Globus pallidus (tissue), 1 donor: ENCODE results near the gene RIMKLA.

Source experiments
- DNase-seq: peaks from one replicate; pipeline ENCODE4 v3.0.0-alpha.2; 2015; ENCODE audit warnings: low spot score

Gene RIMKLA

GRCh38 chr1:42380586-42381279 lies at the start of gene RIMKLA:
Gene RIMKLA, plus strand, starts transcription at chr1:42380792. Its CDS starts 143 bp downstream, at chr1:42380935.
- DNase-seq = peak; percentile 71

DNA sequence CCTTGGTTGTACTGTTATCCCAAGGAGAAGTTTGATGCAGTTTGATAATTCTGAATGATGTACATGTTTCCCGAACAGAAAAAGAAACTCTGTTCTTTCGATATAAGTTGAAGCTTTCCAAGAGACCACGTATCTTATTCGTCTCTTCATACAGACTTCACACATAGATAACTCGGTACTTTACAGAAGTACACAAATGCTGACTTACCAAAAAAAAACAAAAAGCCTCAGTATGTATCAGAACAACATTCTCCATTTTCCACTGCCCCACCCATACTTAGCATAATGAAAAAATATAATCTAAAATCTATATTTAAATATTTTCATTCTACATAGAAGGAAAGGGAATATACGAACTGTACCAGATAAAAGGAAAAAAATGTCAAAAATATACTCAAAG lies 47.7 kb upstream of the RIMKLA start:
- no peak for DNase-seq

DNA sequence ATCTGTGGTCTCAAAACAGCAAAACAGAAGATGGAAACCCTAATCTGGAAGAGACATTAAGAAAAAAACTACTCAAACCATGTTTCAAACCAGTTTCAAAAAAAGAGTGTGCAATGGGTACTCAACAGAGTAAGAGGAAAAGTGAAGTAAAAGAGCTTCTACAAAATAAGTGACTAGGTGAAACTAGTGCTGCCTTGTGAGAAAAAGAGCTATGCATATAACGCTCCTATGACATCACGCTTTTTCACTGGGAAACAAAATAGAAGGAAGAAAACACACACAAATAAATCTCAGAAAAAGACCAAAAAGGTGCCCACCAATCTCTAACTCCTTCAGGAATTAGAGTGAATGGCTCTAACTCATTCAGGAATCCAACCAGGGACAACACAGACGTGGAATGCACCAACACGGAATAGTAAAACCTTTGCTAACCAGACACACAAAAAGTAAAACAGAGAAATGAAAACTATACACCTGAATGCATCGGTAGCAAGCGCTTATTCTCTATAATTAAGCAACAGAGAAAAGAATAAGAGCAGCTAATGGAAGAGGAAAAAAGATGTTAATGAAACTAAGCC lies 46.8 kb upstream of the RIMKLA start:
- DNase-seq = no peak

- DNase-seq = peak; percentile 65
Observed at GRCh38 chr1:42334240-42335049, 46.1 kb upstream of the RIMKLA start.

GRCh38 chr1:42335050-42335808 lies 45.4 kb upstream of the RIMKLA start, which contains the start of gene FOXJ3:
Gene FOXJ3, minus strand, starts transcription at chr1:42335235. Its CDS starts 24,142 bp downstream, at chr1:42311093.
- peak; percentile 89 for DNase-seq

GRCh38 chr1:42335809-42336518 lies 44.6 kb upstream of the RIMKLA start:
- no peak for DNase-seq

DNA sequence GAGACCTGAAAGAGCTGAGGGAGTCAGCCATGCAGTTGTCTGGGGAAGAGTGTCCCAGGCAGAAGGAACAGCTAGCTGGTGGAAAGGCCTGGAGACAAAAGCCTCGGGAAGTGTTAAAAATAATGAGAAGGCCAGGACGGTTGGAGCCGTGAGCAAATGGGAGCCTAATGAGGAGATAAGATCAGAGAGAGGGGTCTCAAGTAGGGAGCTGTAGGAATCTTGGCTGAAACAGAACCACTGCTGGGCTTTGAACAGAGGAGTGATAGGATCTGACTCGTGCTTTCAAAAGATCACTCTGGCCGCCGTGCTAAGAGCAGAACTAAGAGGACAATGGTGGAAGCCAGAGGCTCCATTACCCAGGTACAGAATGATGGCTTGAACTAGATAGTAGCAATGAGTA lies 43.6 kb upstream of the RIMKLA start:
- DNase-seq = no peak

DNA sequence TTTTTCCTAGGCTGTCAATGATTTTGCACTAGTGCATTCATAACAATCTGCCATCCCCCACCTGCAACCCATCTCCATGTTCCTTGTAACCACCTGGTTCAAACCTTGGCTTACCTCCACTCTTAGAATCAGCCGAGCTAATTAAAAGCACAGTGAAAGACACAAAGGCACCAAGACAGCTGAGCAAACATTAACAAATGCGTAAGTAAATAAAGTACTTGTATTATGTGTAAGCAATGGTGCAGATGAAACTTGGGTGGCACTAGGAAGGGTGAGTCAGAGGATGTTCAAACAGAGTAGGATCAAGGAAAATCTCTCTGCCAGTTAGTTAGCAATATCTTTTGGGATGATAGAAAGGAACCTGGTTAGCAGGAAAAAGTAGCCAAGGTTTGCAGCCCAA lies 40.5 kb upstream of the RIMKLA start:
- no peak for DNase-seq

DNA sequence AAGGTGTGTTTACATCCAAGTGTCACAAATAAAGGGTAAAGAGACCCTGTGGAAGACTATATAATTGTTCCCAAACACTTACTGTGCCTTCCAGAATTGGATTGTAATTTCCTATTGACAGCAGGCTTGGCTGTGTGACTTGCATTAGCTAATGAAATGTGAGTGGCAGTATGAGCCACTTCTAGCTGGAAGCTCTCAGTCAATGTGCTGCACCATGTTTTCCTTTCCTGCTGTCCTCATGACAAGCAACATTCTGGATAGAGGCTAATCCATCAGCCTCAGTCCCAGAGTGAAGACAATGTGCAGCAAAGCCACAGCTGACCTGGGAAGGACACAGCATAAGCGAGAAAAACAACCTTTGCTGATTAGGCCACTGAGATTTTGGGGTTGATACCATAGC lies 39.7 kb upstream of the RIMKLA start:
- DNase-seq = no peak

DNA sequence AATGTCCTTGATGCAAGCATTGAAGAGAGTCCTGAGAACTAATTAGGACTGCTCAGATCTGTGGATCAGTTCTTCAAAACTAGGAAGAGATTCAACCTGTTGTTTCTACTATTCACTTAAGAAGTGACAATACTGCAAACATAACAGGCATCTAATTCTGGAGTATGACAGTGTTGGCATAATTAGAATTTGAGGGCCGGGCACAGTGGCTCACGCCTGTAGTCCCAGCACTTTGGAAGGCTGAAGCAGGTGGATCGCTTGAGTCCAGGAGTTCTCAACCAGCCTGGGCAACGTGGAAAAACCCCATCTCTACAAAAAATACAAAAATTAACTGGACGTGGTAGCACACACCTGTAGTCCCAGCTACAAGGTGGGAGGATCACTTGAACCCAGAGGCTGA lies 37.5 kb upstream of the RIMKLA start:
- no peak for DNase-seq

DNA sequence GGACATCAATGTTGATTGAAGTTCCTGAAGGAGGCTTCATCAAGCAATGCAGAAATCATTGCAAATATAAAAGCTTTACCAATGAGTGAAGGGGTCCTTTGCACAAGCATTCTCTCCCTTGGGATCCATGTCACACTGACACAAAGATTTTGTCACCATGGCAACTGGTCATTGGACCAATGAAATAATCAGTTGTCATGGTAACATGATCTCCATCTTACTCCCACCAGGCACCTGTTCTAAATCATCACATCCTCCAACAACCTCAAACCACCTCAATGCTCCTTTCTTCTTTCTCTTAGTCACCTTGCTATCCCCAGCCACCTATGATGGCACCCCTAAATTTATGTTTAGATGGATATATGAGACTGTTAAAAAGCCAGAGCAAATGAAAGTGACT lies 32.1 kb upstream of the RIMKLA start:
- DNase-seq = no peak

DNA sequence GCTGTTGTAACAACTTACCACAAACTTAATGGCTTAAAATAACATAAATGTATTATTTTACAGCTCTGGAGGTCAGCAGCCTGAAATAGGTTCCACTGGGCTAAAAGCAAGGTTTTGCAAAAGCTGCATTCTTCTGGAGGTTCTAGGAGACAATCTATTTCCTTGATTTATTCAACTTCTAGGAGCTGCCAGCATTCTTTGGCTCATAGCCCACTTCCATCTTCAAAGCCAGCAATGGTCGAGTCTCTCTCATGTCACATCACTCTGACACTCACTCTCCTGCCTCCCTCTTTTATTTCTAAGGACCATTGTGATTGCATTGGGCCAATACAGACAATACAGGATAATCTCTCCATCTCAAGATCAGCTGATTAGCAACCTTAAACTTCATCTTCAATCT lies 30.5 kb upstream of the RIMKLA start:
- DNase-seq = no peak

- no peak for DNase-seq
Observed at GRCh38 chr1:42358791-42359190, 21.8 kb upstream of the RIMKLA start.

GRCh38 chr1:42359466-42359865 lies 21.1 kb upstream of the RIMKLA start:
- DNase-seq = no peak

DNA sequence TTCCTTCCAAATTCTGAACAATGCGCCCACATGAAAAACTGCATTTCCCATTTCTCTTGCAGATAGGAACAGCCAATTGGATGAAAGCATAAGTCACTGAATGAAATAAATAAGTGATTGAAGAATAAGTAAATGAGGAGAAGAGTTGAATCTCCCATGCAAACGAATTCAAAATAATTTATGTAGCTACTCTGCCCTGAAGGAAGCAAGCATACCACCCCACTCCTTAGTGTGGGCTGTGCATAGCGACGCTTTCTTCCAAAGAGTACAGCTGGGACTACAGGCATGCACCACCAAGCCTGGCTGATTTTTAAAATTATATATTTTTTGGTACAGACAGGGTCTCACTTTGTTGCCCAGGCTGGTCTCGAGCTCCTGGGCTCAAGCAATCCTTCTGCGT lies 16.5 kb upstream of the RIMKLA start:
- DNase-seq = no peak

DNA sequence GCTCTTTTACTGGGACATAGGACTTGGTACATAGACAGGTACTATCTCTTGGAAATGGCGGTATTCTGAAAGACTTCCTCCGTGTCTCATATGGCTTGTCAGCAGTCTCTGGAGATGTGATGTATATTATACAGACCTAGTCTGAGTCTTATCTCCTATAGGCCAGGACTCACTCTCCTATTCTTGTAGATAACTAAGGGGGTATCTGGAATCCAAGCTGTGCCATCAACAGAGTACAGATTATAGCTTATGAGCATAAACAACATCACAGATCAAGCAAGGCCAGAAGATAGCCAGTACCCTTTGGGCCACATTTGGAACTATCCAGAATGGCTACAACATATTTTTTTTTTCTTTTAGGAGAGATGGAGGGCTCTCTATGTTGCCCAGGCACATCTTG lies 16.1 kb upstream of the RIMKLA start:
- no peak for DNase-seq

DNA sequence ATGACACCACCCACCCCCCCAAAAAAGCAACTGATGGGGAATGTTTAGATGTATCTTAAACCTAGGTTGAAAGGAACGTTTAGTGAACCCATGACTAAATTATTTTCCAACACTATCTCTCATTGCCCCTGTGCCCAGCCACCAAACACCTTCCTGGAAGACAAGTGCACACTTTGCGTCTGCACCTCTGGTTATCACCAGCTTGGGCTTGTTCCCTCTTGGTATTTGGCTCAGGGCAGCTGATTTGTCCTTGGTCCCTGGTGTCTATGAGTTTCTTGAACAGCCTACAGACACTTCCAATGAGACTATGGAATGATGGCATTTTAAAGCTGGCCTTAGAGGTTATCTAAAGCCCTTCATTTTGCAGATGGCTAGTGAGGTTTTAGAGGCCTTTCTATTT lies 15.5 kb upstream of the RIMKLA start:
- no peak for DNase-seq

DNA sequence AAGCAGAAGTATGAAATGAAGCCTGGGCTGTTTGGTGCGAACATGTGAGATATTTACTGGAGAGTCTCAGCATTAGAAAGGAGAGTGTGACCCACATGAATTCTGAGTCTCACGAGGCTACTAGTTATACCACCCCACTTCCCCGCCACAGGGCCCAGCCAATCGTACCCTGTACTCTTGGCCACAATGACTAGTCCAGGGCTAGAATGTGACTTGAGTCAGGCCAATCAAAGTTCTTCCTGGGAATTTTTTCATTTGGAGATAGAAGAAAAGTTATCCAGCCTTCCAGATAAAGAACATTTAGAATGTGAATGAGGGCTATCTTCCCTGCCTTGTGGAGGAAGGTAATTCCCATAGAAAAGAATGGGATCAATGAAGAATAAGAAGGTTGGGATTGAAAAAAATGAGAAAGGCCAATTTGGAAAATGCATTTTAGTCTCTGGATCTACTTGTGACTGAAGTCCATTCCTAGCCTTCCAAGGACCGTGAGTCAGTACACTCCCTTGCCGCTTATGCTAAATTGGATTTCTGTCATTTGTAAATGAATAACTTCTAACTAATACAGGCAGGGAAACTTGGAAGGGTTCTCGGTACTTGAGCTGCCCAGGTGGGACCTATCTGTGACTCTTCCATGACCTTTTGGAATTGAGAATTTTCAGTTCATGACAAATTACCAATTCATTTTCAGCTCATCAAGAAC lies 12.3 kb upstream of the RIMKLA start:
- DNase-seq = no peak

GRCh38 chr1:42369471-42369870 lies 11.1 kb upstream of the RIMKLA start:
- no peak for DNase-seq

DNA sequence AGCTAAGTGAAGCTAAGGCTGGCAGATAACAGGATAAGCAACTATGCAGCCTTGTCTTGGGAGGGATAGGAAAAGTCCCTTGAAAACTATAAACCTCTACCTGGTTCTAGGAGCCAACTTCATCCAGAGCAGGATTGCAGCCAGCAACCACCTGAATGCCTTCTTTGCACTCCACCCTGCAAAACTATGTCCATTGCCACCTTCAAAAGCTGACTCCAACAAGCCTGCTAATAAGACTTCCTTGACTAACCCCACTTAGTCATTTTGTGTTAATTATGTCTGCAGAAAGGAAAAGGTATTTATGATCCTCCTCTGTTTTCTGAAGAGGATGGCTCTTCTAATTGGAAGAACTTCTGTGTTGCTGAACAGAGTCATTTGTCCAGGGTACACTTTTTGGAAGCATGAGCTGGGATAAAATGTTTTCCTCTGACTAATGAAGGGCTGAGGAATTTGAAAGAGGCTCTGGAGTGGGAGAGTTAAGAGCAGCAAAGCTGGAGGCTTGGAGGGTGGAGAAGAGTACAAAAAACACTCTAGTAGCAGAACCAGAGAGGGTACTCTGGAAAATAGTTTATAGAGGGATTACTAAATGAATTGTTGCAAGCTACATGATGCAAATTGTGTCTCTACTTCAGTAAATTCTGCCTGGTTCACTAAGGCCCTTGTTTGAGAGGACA lies 9.6 kb upstream of the RIMKLA start:
- no peak for DNase-seq

DNA sequence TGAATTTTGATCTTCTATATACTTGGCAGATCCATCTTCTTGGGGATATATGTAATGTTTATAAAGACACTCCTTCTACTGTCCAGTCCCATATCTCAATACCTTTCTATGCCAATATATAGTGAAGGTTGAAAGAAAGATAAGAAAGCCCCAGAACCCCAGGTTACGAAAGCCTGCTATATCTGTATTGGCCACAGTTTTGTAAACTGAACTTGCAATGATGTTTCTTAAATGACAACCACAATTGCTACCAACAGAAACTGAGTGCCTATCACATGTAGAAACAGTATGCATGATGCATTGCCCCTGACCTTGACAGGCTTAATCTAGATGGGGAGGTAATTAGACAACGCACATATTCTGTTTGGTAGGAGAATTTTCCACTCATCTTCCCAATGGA lies 7.8 kb upstream of the RIMKLA start:
- DNase-seq = no peak
